Subcutaneous abdominal adipose tissue (tissue), 5 donors: ENCODE results near the gene CHST2.

Experiments
- H3K27ac ChIP-seq: one replicate; pipeline ENCODE4 v1.7.0; 2013; ENCODE audit warnings: low read depth, mild to moderate bottlenecking, inconsistent platforms, low read length, moderate library complexity
- H3K27me3 ChIP-seq, 5 donors: one replicate each; pipeline ENCODE4 v1.7.0; 2013; ENCODE audit warnings: low read length in 5 of 5, inconsistent platforms in 1 of 5; ENCODE audit not compliant: control insufficient read depth in 5 of 5, insufficient read depth in 4 of 5
- H3K36me3 ChIP-seq, 5 donors: one replicate each; pipeline ENCODE4 v1.7.0; 2013; ENCODE audit warnings: low read length in 5 of 5; ENCODE audit not compliant: control insufficient read depth in 5 of 5, insufficient read depth in 5 of 5
- H3K4me1 ChIP-seq, 5 donors: one replicate each; pipeline ENCODE4 v1.7.0; 2013; ENCODE audit warnings: low read length in 5 of 5, mild to moderate bottlenecking in 3 of 5, moderate library complexity in 1 of 5; ENCODE audit not compliant: control insufficient read depth in 5 of 5, insufficient read depth in 5 of 5
- H3K4me3 ChIP-seq, 5 donors: one replicate each; pipeline ENCODE4 v1.7.0; 2013; ENCODE audit warnings: low read length in 5 of 5, low read depth in 1 of 5
- H3K9ac ChIP-seq, 5 donors: one replicate each; pipeline ENCODE4 v1.7.0; 2013; ENCODE audit warnings: low read length in 5 of 5, mild to moderate bottlenecking in 4 of 5, moderate library complexity in 3 of 5
- H3K9me3 ChIP-seq, 5 donors: one replicate each; pipeline ENCODE4 v1.7.0; 2013; ENCODE audit warnings: low read length in 5 of 5; ENCODE audit not compliant: control insufficient read depth in 5 of 5
- donor health status: healthy.
- donor health status: healthy.
- donor health status: healthy.
- donor health status: healthy.
- donor health status: healthy.

The CHST2 gene

DNA sequence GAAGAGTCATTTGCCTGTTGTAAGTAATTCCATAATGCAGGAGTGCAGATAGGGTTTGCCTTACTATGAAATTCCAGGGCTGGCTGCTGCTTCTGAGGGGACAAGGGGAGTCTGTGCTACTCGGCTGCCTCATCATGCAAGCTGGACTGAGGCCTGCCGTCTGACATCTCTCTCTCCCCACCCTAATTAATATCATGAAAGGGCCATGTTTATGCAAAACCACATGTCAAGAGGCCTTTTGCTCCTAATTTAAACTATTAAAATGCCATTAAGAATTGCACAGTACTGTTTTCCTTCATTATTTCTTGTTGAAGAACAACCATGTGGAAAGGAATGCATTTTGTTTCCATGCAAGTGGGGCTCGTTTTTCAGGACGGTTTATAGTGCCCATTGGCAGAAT, 26.3 kb downstream of the CHST2 start:
- no peak overlapping the region for H3K9ac ChIP-seq
- H3K27me3 ChIP-seq, result peaks cover 0 to 4% (median 0%) of the 10 kb centered on the region in 5 donors
- peaks cover 0 to 4% (median 0%) of the 10 kb centered on the region in 5 donors for H3K9me3 ChIP-seq
- H3K27ac ChIP-seq, result no peak overlapping the region
- H3K4me1 ChIP-seq, result peaks cover 0 to 9% (median 0%) of the 10 kb centered on the region in 5 donors
- no peak overlapping the region for H3K4me3 ChIP-seq
- no peaks in the 10 kb centered on the region for H3K36me3 ChIP-seq

DNA sequence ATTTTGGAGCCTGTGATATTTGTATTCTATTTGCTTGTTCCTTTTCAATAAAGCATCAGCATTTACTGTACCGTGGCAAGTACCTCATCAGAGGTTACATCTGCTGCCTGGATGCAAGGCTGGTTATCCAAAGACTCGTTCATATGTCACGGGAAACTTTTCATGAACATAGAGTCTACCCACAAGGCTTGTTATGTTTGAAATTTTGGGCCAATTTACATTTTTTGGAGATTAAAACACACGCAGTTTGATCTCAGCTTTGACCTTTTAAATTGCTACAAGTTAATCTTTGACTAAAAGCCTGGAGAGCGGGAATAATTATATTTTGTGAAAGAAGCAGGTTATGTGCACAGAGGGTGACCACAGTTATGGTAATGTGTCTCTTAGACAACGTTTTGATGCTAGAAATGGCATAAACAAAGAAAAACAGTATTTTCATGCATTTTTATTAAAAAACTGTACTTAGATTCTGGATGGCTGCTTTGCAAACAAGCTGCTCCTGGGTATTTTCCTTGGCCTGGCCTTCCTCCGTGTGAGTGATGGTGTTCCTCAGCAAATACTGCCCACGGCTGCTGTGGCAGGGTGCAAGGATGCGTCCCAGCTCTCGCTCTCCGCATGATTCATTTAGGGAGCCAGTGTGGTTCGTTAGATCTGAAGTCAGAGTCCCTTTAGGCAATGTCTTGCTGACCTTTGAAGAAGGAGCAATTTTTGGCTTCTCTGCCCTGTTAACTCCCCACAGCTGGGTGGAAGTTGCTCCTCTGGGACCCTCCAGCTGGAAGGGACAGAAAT, 27.1 kb downstream of the CHST2 start:
- Histone ChIP-seq H3K4me3 (no peak overlapping the region), H3K9me3 (no peaks in the 10 kb centered on the region), H3K36me3 (no peaks in the 10 kb centered on the region), H3K27me3 (peaks cover 0 to 4% (median 0%) of the 10 kb centered on the region in 5 donors), H3K27ac (no peak overlapping the region), H3K9ac (no peak overlapping the region), H3K4me1 (peaks cover 0 to 12% (median 0%) of the 10 kb centered on the region in 5 donors)

GRCh38 chr3:143147707-143148106, 28.1 kb downstream of the CHST2 start:
- no peaks in the 10 kb centered on the region for H3K36me3 ChIP-seq
- H3K27me3 ChIP-seq, result peaks cover 0 to 4% (median 0%) of the 10 kb centered on the region in 5 donors
- no peak overlapping the region for H3K9ac ChIP-seq
- H3K9me3 ChIP-seq, result no peaks in the 10 kb centered on the region
- no peak overlapping the region for H3K4me3 ChIP-seq
- H3K27ac ChIP-seq, result no peak overlapping the region
- peaks cover 0 to 15% (median 0%) of the 10 kb centered on the region in 5 donors for H3K4me1 ChIP-seq

- no peaks in the 10 kb centered on the region for H3K36me3 ChIP-seq
- H3K27me3 ChIP-seq, result peaks cover 0 to 4% (median 0%) of the 10 kb centered on the region in 5 donors
- no peak overlapping the region for H3K4me3 ChIP-seq
- H3K9ac ChIP-seq, result no peak overlapping the region
- H3K27ac ChIP-seq, result no peak overlapping the region
- H3K9me3 ChIP-seq, result no peaks in the 10 kb centered on the region
- H3K4me1 ChIP-seq, result peaks cover 0 to 15% (median 0%) of the 10 kb centered on the region in 5 donors
Measured at GRCh38 chr3:143150071-143150470, 30.5 kb downstream of the CHST2 start.

DNA sequence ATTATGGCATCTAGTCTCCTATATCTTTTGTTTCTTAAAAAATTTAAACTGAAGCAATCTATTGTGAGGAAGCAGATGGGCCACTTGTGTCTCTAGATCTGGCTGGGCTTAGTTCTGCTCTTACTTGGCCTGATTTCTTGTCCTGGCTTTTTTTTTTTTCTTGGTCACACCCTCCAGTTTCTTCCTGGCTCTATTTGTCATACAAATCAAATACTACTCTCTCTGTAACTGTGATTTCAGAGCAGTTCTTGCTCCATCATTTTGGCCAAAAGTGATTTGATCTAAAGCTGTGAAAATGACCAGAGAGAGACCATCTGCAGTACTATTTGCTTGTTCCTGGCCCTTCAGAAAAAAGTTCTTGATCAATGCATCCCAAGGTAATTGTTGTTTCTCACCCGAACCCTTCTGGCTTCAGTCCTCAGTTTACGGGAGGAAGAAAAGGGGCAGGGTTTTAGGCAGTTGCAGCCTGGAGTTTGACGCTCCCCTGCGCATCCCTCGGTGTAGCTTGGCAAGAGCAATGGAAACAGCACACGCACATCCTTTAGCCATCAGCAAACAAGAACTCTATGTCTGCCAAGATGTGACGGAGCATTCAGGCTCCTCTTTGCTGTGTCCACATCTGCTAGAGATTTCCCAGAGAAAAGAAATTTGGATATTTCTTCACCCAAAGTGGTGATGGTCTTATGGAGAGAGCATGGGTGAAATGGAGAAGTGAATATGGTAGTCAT, 31.6 kb downstream of the CHST2 start:
- H3K9me3 ChIP-seq, result no peaks in the 10 kb centered on the region
- peaks cover 0 to 4% (median 0%) of the 10 kb centered on the region in 5 donors for H3K27me3 ChIP-seq
- peak overlapping the region in 1 of 5 donors; percentile 34 for H3K4me3 ChIP-seq
- H3K27ac ChIP-seq, result no peak overlapping the region
- peaks cover 0 to 15% (median 0%) of the 10 kb centered on the region in 5 donors for H3K4me1 ChIP-seq
- H3K36me3 ChIP-seq, result no peaks in the 10 kb centered on the region
- no peak overlapping the region for H3K9ac ChIP-seq

DNA sequence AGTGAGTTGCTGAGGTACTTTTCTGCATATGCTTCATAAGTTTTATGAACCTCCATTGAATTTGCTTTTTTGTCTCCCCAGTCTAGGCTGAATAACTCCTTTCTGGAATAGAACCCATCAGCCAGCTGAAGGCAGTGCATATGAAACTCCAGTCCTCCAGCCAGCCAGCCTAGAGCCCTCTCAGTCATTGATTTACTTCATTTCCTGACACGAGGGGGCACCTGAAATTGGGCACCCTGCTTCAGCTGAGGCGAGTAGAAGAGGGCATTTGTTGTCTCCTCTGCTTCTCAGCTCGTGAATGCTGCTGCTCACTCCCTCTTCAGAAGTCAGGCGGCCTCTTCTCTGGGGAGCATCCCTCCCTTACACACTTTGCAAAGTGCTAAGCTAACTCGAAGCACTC, 32.5 kb downstream of the CHST2 start:
- peaks cover 0 to 15% (median 0%) of the 10 kb centered on the region in 5 donors for H3K4me1 ChIP-seq
- no peak overlapping the region for H3K9ac ChIP-seq
- no peaks in the 10 kb centered on the region for H3K36me3 ChIP-seq
- no peak overlapping the region for H3K4me3 ChIP-seq
- no peaks in the 10 kb centered on the region for H3K9me3 ChIP-seq
- no peak overlapping the region for H3K27ac ChIP-seq
- H3K27me3 ChIP-seq, result peaks cover 0 to 2% (median 0%) of the 10 kb centered on the region in 5 donors

- Histone ChIP-seq H3K36me3 (no peaks in the 10 kb centered on the region), H3K27ac (no peak overlapping the region), H3K27me3 (no peaks in the 10 kb centered on the region), H3K9ac (no peak overlapping the region), H3K4me3 (no peak overlapping the region), H3K9me3 (no peaks in the 10 kb centered on the region), H3K4me1 (peaks cover 0 to 12% (median 0%) of the 10 kb centered on the region in 5 donors)
Measured at GRCh38 chr3:143155756-143156155, 36.2 kb downstream of the CHST2 start.

GRCh38 chr3:143158014-143158988, 38.7 kb downstream of the CHST2 start:
- H3K36me3 ChIP-seq, result no peaks in the 10 kb centered on the region
- H3K27me3 ChIP-seq, result no peaks in the 10 kb centered on the region
- H3K4me1 ChIP-seq, result peaks cover 0 to 5% (median 3%) of the 10 kb centered on the region in 5 donors
- H3K4me3 ChIP-seq, result no peak overlapping the region
- no peak overlapping the region for H3K27ac ChIP-seq
- no peaks in the 10 kb centered on the region for H3K9me3 ChIP-seq
- H3K9ac ChIP-seq, result no peak overlapping the region

- Histone ChIP-seq H3K4me3 (no peak overlapping the region), H3K9me3 (no peaks in the 10 kb centered on the region), H3K36me3 (no peaks in the 10 kb centered on the region), H3K27me3 (no peaks in the 10 kb centered on the region), H3K9ac (no peak overlapping the region), H3K4me1 (peaks cover 1 to 19% (median 6%) of the 10 kb centered on the region in 5 donors), H3K27ac (no peak overlapping the region)
Measured at GRCh38 chr3:143160437-143160836, 40.9 kb downstream of the CHST2 start.
